Smooth muscle cell (in vitro differentiated cells): ENCODE results near the gene OAS3. TPM values are rescaled to one million over a fixed set of nuclear protein-coding genes. Genes with fewer than 3 reads are reported as not detected.

Experiments
- DNase-seq: peaks from one replicate; lab custom pipeline; 2025; ENCODE audit not compliant: unreplicated experiment; lab: John Stamatoyannopoulos, UW
- H2AFZ ChIP-seq: fragments of 200-600 bp; sonication (generic); 2 replicates; pipeline ENCODE4 v1.6.0; 2016; ENCODE audit warnings: antibody characterized with exemption, low read depth, mild to moderate bottlenecking
- H3F3A ChIP-seq: fragments of 200-600 bp; sonication (generic); 2 replicates; pipeline ENCODE4 v1.6.0; 2017; ENCODE audit warnings: antibody characterized with exemption, low read depth
- H3K27ac ChIP-seq: fragments of 200-600 bp; sonication (generic); 2 replicates; pipeline ENCODE4 v1.5.1; 2016; ENCODE audit warnings: low read depth, mild to moderate bottlenecking
- H3K27me3 ChIP-seq: fragments of 200-600 bp; sonication (generic); 2 replicates; pipeline ENCODE4 v1.6.1; 2016; ENCODE audit warnings: low read depth, mild to moderate bottlenecking
- H3K36me3 ChIP-seq: fragments of 200-600 bp; sonication (generic); 2 replicates; pipeline ENCODE4 v1.5.1; 2016; ENCODE audit warnings: low read depth
- H3K4me1 ChIP-seq: fragments of 200-600 bp; sonication (generic); 2 replicates; pipeline ENCODE4 v1.5.1; 2016; ENCODE audit warnings: low read depth
- H3K4me2 ChIP-seq: fragments of 200-600 bp; sonication (generic); 2 replicates; pipeline ENCODE4 v1.6.0; 2016; ENCODE audit warnings: mild to moderate bottlenecking
- H3K4me3 ChIP-seq: fragments of 200-600 bp; sonication (generic); 2 replicates; pipeline ENCODE4 v1.5.1; 2016; ENCODE audit warnings: mild to moderate bottlenecking
- H3K79me2 ChIP-seq: fragments of 200-600 bp; sonication (generic); 2 replicates; pipeline ENCODE4 v1.6.0; 2016; ENCODE audit warnings: low read depth, mild to moderate bottlenecking
- H3K9ac ChIP-seq: fragments of 200-600 bp; sonication (generic); 2 replicates; pipeline ENCODE4 v1.6.0; 2016; ENCODE audit warnings: low read depth
- H3K9me3 ChIP-seq: fragments of 200-600 bp; sonication (generic); replicated peaks from 2 replicates; pipeline ENCODE4 v1.5.1; 2016; ENCODE audit warnings: low read depth
- H4K20me1 ChIP-seq: fragments of 200-600 bp; sonication (generic); 2 replicates; pipeline ENCODE4 v1.6.0; 2016; ENCODE audit warnings: low read depth
- CTCF ChIP-seq: fragments of 200-600 bp; sonication (generic); IDR thresholded peaks from 2 replicates; pipeline ENCODE4 v1.5.1; 2017; ENCODE audit warnings: borderline replicate concordance, mild to moderate bottlenecking, antibody characterized with exemption; ENCODE audit not compliant: insufficient read depth, poor library complexity, severe bottlenecking
- WGBS: methylation state at CpG from one replicate; pipeline ENCODE4 v1.1.7; 2016; ENCODE audit warnings: low lambda C conversion rate; 5-methylcytosine and 5-hydroxymethylcytosine counted together
- polyA plus RNA-seq: library from polyadenylated mRNA; unstranded; fragments of >200 nt; fragmentation: Nextera tagmentation; extraction: Ambion mirVana; gene quantifications from 2 replicates; pipeline ENCODE4 v1.2.1, GENCODE V29; 2016
- total RNA-seq: library from RNA; depleted of rRNA; stranded (reverse); fragments of >200 nt; gene quantifications from 2 replicates; pipeline ENCODE4 v1.2.3, GENCODE V29; 2014

Gene OAS3
- total and polyA plus RNA-seq, 2 experiments from 2014 or later, result 1.1 TPM; not detected in 1

- Histone ChIP-seq H3K27me3 (peaks cover 8% of the 10 kb centered on the region), H4K20me1 (no peaks in the 10 kb centered on the region), H3K9me3 (no peaks in the 10 kb centered on the region), H3K9ac (no peak overlapping the region), H3K27ac (no peak overlapping the region), H3K4me2 (no peak overlapping the region), H3K4me3 (no peak overlapping the region), H2AFZ (no peak overlapping the region), H3F3A (no peaks in the 10 kb centered on the region), H3K79me2 (no peaks in the 10 kb centered on the region), H3K36me3 (no peaks in the 10 kb centered on the region), H3K4me1 (no peaks in the 10 kb centered on the region)
- TF ChIP-seq CTCF, result peak; percentile 70
- WGBS, result 0% methylated on average over 2 of the region's 2 CpGs
- DNase-seq, result no peak
Observed at GRCh38 chr12:112992541-112993398, 54.5 kb downstream of the OAS3 start.

GRCh38 chr12:112995008-112995407, 56.7 kb downstream of the OAS3 start:
- no peaks in the 10 kb centered on the region for H3K36me3 ChIP-seq
- H3K4me2 ChIP-seq, result no peak overlapping the region
- no peak overlapping the region for H3K27ac ChIP-seq
- no peaks in the 10 kb centered on the region for H4K20me1 ChIP-seq
- no peaks in the 10 kb centered on the region for H3F3A ChIP-seq
- H3K4me3 ChIP-seq, result no peak overlapping the region
- WGBS, result 75% methylated on average over 5 of the region's 5 CpGs
- no peak for TF ChIP-seq CTCF
- H3K27me3 ChIP-seq, result no peaks in the 10 kb centered on the region
- no peak for DNase-seq
- H3K9ac ChIP-seq, result no peak overlapping the region
- no peaks in the 10 kb centered on the region for H3K9me3 ChIP-seq
- no peaks in the 10 kb centered on the region for H3K79me2 ChIP-seq
- H3K4me1 ChIP-seq, result no peaks in the 10 kb centered on the region
- no peak overlapping the region for H2AFZ ChIP-seq

GRCh38 chr12:112996501-112996900, 58.2 kb downstream of the OAS3 start:
- DNase-seq, result no peak
- H3K9me3 ChIP-seq, result no peaks in the 10 kb centered on the region
- no peak overlapping the region for H3K9ac ChIP-seq
- H3K4me3 ChIP-seq, result no peak overlapping the region
- TF ChIP-seq CTCF, result no peak
- H3F3A ChIP-seq, result no peaks in the 10 kb centered on the region
- WGBS, result 89% methylated on average over 8 of the region's 8 CpGs
- H3K4me2 ChIP-seq, result no peak overlapping the region
- no peaks in the 10 kb centered on the region for H3K36me3 ChIP-seq
- no peaks in the 10 kb centered on the region for H3K79me2 ChIP-seq
- no peaks in the 10 kb centered on the region for H4K20me1 ChIP-seq
- no peak overlapping the region for H2AFZ ChIP-seq
- H3K27me3 ChIP-seq, result no peaks in the 10 kb centered on the region
- H3K27ac ChIP-seq, result no peak overlapping the region
- no peaks in the 10 kb centered on the region for H3K4me1 ChIP-seq

GRCh38 chr12:112997506-112997905, 59.2 kb downstream of the OAS3 start:
- no peaks in the 10 kb centered on the region for H3K79me2 ChIP-seq

More at GRCh38 chr12:112997506-112997905, 59.2 kb downstream of the OAS3 start:
- Histone ChIP-seq H3K36me3 (no peaks in the 10 kb centered on the region), H3K4me1 (no peaks in the 10 kb centered on the region), H2AFZ (no peak overlapping the region), H4K20me1 (no peaks in the 10 kb centered on the region), H3K27ac (no peak overlapping the region), H3F3A (no peaks in the 10 kb centered on the region), H3K9ac (no peak overlapping the region), H3K4me2 (no peak overlapping the region), H3K4me3 (no peak overlapping the region), H3K9me3 (no peaks in the 10 kb centered on the region), H3K27me3 (no peaks in the 10 kb centered on the region)
- TF ChIP-seq CTCF, result no peak
- 82% methylated on average over 7 of the region's 7 CpGs for WGBS
- no peak for DNase-seq
